Epithelial cell of prostate (primary cell): ENCODE results near the gene DRGX.

Source experiments
- DNase-seq: peaks from one replicate; pipeline ENCODE4 v3.0.0-alpha.2; 2011; ENCODE audit warnings: low read depth, low spot score
- H3K27ac ChIP-seq: fragments of 450-650 bp; 2 replicates; pipeline ENCODE4 v1.5.1; 2017; ENCODE audit warnings: mild to moderate bottlenecking

The DRGX gene

DNA sequence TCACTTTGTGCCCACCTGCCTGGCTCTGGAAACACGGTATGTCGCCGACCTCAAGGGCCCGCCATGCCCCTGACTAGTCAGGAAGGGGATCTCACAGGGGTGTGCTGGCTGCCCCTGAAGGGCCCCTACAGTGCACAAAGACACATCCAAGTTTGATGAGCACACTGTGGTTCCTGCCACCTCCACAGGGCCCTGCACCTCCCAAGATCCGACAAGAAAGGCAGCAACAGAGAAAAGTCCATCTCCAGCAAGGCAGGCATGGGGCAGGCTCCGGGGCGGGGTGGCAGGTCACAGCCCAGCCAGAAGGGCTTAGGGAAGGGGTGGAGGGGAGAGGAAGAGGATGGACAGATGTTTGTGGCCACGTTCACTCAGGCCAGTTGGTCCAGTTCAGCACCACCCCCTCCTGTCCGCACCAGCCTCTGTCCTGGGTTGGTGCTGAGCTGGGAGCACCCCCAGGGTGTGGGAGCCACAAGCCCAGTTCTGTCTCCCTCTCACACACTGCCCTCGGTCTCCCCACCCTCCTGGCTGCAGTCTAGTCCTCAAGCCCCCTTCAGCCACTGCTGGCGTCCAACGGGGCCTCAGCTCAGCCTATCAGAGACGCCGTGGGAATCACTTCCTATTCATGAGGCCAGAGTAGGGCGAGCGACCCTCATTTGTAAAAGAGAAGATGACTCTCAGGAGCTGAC is 11.5 kb downstream of the DRGX start:
- no peak for DNase-seq
- H3K27ac ChIP-seq: no peak overlapping the region

DNA sequence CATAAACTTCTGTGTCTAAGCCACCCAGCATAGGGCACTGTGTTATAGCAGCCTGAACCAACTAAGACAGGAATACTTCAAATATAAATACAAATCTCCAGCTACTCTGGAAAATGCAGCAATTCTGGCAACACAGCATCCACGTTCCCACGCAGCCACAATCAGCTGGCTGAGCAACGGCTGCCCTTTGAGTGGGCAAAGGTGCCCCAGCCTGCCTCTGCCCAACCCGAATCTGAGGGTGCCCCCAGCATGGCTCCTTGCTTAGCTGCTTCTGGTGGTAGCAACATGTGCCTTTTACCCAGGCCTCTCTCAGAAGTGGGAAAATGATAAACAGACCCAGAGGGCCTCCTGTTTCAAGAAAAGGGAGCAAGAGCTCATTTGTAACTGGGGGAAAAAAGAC is 12.0 kb downstream of the DRGX start:
- DNase-seq: no peak
- no peak overlapping the region for H3K27ac ChIP-seq

DNA sequence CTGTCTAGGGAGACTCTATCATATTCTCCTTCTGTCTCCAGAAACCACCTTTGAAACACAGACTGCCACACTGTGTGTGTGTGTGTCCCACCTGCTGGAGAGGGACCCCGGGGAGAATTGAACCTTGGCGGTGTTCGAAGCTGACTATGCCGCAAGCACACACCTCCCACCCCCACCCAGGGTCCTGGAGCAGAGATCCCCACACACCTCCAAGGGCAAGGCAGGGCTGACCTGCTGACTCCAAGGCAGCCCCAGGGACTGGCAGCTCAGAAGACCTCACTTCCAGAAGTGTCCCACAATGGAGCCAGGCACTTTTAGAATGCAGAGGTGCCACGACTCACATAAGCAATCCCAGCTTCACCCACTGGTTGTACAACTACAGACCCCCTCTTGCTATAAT is 13.1 kb downstream of the DRGX start:
- no peak overlapping the region for H3K27ac ChIP-seq
- DNase-seq: no peak

DNA sequence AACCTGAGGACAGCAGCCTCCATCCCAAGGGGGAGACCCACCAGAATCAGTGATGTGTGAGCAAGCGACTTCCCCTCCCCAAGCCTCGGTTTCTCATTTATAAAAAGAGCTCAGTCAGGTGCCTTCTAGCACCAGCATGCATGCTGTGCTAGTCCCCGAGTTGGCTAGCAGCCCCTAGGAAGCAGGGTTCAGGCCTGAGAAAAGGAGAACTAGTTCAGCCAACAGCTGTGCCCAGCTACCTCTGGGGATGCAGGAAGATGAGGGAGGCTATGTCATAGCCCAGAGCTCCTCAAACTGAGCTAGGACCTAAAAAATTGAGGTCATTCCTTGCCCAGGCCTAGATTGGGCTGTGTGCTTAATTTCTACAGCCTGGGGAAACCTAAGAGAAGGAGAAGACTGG is 13.7 kb downstream of the DRGX start:
- no peak overlapping the region for H3K27ac ChIP-seq
- DNase-seq: no peak

DNA sequence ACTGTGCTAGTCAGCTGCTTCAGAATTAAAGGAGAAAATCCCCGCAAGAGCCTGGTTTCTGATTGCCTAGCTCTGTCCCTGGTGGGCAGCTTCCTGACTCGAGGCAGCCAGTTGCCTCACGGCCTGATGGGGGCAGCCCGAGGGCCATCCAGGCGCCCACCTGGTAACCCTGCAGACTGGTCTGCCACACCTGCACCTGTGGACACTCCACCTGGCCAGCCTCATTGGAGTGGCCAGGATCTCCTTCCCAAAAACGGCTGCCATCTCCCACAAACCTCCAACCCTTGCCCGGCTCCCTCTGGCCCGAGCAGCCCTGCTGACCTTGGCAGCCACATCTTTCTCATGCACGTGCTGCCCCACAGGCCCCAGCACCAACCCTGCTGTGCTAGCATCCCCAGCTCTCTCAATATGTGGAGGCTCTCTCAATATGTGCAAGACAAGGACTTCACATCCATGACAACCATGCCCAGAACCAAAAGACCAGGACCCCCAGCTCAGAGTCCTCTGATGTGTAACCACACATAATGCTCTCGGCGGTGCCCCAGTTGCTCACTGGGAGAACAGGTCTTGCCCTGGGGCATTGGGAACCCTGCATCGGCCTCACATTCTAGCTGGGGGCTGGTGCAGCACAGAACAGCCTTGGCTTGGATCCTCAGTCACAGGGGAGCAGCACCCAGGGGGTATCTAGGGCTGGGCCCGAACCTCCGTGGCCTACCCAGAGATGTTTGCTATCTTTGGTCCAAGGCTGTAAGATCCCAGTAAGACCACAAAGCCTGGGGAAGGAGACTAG is 14.6 kb downstream of the DRGX start:
- no peak overlapping the region for H3K27ac ChIP-seq
- no peak for DNase-seq

DNA sequence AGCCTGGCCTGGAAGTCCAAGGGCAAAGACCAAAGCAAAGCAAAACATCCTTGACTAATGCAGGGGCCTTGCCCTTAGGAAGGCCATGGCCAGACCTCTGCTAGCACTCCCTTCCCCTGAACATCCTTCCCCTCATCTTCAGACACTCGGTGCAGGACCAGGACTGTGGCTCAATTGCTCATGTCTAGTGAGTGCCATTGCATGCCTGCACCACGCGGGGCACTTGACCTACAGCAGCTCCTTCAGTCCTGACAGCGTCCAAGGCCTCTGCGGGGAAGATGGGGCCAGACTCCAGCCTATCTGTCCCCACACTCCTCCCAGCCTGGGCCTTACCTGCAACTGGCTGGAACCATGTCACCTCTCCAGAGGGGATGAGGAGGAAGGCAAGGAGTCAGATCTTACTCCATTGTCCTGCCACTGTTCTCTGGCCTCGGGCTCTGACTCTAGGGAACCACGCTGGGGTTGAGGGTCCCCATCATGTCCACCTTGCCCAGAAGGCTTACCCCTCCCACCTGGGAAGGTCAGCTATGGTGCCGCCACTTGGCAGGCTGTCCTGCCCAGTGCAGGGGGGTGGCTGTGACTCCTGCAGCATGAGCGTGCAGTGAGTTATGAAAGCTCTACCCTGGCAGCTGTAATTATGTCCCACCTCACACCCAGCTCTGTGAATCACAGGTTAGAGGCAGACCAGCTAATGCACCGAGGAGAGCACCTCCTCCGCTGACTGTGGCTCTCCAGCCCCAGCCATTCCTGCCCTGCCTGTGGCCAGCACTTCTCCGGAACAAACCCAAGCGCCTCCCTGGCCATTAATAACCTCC is 16.1 kb downstream of the DRGX start:
- no peak overlapping the region for H3K27ac ChIP-seq
- no peak for DNase-seq

DNA sequence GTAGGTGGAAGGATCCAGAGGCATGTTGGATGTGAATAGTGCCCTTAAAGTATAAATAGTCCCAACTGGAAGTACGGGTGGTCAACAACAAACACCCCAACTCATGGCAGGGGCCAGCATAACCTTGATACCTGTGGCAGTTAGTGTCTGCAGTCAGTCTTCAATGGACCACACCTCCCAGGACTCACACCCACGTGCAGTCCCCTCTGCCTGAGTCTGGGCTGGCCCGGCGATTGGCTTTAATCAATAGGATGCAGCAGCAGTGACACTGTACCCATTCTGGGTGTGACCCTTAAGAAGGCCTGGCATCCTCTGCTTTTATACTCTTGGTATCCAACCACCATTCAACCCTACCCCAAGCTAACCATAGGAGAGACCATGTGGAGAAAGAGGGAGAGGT is 18.6 kb downstream of the DRGX start:
- DNase-seq: no peak
- H3K27ac ChIP-seq: no peak overlapping the region

DNA sequence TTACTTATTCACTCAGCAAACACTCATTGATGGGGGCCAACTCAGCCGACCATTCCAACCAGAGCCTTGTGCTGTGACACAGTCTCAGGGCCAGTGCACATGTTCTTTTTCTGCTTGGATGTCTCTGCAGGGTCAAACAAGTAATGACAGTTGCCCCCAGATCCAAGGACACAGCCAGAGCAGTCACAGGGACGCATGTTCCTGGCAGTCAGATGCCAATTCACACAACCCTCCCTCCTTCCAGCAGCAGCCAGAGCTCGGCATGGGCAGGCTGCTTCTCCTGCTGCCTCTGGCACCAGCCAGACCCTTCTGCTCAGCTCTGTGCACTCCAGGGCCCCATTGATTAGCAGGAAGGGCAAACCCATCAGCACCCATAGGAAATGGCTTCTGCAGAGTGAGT is 20.3 kb downstream of the DRGX start:
- no peak overlapping the region for H3K27ac ChIP-seq
- no peak for DNase-seq

DNA sequence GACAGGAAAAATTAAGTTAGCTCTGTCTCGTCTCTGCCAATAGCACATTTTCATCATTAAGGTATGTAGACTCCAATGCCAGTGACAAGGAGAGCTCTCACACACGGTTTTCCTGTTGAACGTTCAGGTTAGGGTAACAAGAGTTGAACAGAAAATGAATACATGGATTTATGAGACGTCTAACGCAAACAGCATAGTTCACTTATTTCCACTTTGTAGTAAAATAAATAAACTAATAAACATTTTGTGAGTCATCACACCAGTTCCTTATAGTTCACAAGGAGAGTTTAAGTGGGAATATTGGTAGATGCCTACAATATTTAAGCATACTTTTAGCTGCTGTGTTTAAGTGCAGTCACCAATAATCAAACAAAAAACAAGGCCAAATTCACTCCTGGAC is 21.1 kb downstream of the DRGX start:
- DNase-seq: no peak
- H3K27ac ChIP-seq: no peak overlapping the region

DNA sequence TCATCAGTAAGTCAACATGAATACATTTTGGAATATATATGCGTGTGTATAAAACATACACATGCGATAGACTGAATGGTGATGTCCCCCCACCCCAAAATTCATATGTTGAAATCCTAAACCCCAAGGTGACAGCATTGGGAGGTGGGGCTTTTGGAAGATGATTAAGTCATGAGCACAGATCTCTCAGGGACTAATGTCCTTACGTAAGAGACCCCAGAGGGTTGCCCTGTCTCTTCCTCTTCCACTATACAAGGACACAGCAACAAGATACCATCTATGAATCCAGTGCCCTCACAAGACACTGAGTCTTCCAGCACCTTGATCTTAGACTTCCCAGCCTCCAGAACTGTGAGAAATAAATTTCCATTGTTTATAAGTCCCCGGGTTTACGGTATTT is 22.5 kb downstream of the DRGX start:
- DNase-seq: no peak
- H3K27ac ChIP-seq: no peak overlapping the region

DNA sequence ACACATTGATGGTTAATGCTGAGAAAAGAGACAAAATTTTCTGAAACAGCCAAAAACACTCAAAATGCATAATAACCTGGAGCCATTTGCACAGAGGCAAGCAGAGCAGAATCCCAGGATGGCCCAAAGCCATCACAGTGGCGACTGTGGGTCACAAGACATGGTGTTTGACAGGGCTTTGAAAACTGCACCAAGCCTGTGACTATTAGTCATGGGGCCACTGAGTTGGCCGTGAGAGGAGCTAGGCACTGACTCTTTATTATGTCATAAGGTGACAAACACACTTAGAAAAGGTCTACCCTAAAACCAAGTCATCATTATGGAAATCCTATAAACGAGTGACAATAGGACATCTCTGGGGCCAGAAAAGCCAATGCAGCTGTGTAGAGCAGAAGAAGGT is 23.9 kb downstream of the DRGX start:
- H3K27ac ChIP-seq: no peak overlapping the region
- DNase-seq: no peak

DNA sequence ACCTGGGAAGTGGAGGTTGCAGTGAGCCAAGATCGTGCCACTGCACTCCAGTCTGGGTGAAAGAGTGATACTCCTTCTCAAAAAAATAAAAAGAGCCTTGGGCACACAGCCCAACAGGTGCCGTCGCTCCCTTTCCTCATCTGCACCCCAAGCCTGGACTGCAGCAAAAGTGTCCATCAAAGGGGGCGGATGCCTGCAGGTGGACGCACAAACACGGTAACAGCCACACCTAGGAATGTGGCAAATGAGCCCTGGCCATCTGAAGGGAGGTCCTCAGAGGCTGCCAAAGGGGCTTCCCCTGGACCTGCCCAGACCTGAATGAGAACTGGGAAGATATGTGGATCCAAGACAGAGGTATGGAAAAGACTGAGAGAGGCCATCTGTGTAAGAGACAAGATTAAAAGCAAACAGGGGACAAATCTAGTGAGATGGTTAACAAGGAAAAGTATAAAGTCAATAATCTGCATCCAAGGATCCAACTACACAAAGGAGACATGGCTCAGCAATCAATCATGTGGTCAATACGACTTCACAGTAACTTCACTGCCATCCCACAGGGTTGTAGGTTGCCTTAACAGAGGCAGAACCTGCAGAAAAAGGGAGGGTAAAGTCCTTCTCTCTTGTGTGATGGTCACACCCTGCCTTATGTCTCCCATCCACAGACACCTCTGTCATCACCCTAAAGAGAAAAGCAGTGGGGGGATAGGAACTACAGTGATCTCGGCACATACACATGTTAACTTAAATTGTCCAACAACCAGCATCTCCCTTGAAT is 25.4 kb downstream of the DRGX start:
- no peak overlapping the region for H3K27ac ChIP-seq
- no peak for DNase-seq

DNA sequence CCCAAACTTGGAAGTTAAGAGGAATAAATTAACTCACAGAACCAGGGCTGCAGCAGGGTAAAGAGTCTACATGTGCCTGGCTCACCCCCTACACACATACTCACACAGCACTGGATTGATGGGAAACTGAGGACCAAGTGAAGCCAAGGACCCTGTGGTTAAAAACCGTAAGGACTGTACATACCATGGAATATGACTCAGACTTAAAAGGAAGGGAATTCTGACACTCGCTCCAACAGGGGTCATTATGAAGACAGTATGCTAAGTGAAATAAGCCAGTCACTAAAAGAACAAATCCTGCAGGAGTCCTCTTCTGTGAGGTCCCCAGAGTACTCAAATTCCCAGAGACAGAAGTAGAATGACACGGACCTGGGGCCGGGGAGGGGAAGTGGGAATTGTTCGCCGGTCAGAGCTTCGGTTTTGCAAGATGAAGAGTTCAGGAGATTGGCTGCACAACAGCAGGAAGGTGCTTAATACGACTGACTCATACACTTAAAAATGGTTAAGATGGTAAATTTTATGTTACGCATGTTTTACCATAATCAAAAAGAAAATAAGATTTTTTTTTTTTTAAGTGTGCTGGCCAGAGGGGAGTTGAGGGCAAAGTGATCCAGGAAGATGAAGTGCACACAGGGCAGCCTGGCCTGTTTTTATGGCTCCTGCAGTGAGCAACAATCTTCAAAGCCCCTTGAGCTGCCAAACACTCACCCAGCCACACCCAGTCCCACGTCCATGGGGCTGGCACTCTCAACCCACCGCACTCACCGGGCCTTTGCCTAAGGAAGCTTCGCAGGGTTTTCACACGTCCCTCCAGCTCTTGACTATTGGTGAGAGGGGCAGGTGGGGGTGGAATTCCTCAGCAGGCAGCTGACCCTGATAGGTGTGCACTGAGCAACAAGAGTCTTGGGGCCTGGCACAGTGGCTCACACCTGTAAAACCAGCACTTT is 26.4 kb downstream of the DRGX start:
- no peak for DNase-seq
- H3K27ac ChIP-seq: no peak overlapping the region

DNA sequence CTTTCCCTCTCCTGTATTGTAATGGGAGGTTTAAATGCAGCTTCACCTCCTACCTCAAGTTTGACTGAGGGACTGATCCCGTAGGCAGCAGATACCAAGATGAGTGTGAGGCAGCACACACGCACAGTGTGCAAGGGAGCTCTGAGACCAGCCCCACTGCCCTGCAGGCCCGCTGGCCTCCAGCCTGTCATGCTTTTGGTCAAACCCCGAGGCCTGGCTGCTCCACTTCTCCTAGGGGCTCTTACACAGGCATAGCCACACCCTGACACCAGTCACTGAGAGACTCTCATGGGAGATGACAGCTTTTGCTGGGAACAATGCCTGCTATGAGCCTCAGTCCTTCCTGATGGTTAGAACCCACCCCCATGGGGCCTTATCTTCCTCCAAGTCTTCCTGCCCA is 27.6 kb downstream of the DRGX start:
- no peak for DNase-seq
- H3K27ac ChIP-seq: no peak overlapping the region

DNA sequence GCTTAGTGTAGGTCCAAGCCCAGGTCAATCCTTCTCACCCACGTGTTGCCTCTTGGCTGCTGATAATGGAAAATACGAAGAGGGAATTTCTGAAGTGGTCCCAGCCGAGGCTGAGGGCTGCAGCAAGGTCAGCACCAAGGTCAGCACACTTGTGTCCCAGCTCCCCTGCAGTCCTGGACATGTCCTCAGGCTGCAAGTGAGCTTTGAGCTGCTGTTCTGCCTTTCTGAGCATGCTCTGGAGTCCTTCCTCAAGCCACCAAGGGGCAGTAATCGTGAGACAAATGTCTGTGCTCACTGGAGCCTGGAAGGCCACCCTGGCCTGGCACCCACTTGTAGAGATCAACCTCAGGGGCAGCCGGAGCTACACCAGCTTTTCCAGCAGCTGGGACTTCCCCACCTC is 28.3 kb downstream of the DRGX start:
- no peak overlapping the region for H3K27ac ChIP-seq
- no peak for DNase-seq

DNA sequence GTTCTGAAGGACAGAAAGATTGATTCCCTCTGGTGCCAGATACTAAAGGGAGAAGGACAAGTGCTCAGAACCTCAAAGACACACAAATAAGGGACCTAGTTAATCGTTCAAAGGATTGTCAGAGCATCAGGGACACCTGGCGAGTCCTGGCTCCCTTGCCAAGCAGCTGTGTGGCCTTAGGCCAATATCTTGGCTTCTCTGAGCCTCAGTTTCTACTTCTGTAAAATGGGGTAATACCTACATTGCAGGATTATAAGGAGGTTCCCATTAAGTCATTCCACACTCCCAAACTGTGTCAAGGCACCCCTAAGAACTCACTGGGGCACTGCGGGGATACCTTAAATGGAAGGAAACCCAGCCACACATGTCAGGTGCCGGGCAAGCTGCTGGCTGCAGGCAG is 29.4 kb downstream of the DRGX start:
- no peak overlapping the region for H3K27ac ChIP-seq
- no peak for DNase-seq

DNA sequence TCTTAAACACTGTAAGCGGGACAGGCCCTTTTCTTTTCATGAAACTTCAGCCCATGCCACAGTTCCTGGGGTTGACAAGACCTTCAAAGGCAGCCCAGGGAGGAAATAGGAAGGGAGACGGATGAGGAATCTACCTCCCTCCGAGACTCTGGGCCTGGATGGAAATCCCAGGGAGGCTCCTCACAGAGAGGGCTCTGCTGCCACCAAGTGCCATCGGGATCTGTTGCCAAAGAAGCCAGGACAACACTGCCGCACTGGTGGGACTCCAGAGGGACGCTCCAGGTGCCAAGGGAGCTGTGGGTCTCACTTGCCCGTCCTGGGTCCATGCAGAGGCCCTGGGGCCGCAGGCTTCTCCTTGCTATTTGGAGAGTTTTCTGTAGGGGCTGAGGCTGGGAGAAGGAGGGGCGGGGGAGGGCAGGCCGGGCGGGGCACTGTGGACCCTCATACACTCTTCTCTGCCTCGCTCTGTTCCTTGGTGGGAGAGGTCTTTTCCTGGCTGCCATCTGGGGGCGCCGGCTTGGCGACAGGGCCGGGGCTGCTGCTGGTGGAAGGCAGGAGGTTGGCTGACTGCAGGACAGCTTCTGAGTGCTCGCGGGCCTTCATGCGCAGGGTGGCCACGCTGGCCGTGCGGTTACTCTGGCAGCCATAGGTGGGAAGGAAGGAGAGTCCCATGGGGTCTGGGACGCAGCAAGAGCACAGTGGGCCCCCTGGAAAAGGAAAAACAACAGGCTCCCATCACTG is 30.0 kb downstream of the DRGX start:
- no peak overlapping the region for H3K27ac ChIP-seq
- no peak for DNase-seq

DNA sequence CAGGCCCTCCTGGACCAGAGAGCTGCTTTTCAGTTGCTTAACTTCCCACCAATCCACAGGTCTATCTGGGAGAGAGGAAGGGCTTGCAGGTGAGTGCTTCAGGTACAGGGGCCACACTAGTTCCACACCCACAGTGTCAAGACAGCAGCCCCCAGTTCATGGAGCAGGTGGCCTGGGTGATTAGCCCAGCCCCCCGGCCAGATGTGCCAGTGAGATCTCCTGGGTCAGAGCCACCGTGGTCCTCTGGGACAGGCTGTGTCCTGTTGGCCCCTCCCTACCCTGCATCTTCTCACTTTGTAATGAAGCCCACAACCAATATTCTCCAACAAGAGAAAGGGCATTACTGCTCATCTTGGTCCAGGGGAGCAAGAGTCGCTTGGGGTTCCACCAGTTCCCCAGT is 30.6 kb downstream of the DRGX start:
- DNase-seq: no peak
- H3K27ac ChIP-seq: no peak overlapping the region

DNA sequence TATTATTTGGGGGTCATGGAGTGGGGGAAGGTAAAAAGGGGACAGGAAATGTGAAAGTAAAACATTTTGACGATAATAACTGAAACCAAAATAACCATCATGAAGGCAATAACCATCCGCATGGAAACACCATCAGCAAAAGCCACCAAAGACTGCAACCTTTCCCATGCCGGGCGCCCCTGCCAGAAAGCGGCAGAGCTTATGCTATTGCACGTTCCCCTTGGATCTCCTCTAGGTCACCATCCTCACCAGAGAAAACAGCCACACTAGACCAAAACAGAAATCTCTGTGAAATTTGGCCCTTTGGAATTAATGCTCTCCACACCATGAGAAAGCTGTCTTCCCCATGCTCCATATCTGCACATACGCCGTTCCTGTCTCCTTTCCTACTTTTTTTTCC is 31.1 kb downstream of the DRGX start:
- DNase-seq: no peak

More for the DNA sequence above, 31.1 kb downstream of the DRGX start:
- no peak overlapping the region for H3K27ac ChIP-seq
